ENCODE data around the gene N4BP2L1.

N4BP2L1 gene

DNA sequence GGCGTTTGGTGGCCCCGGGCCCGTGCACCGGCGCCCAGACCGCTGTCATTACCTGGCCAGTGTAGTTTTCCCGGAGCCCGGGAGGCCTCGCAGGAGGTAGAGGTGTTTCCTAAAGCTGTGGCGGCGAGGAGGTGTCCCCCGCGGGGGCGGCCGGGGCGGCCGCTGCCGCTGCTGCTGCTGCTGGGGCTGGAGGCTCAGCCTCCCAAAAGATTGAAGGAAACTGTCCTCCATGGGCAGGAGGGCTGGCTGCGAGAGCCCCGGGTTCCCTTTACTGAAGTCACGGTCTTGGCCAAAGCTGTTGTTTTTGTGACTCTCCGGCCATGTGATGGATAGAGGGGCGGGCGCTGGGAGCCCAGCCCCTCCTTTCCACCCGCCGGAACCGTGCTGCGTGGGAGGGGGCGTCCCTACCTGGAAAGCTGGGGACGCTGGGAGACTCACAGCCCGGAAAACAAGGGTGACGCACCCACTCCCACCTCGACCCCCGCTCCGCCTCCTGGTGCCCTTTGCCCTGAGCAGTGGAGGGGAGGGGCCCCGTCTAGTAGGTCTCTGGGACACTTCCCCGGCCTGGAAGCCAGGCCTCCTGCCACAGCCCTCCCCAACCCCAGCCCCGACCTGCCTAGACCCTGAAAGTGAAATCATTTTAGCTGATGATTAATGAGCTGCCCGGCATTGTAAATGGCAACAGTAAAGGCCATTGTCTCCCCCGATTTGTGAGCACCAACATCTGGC lies at the start of gene N4BP2L1:
N4BP2L1 (minus strand) TSS at position 279 of the 729 bp plus-strand sequence; CDS start at position 231, 48 bp downstream.
- peak; percentile 86 for DNase-seq

DNA sequence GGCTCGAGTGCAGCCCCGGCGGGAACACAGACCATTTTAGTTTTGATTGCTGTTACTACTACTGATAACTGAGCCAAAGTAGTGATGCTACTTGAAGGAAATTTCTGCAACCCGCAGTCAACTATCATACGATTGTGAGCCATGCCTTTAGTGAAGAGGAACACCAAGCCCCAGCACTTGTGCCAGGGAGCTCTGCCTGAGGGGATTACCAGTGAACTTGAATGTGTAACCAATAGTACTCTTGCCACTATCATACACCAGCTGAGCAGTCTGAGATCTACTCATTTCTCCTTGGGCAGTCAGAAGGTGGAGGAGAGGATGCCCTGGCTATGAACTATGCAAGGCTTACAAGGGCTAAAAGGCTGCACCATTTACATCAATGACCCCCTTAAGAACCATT lies 49.0 kb upstream of the N4BP2L1 start:
- no peak for DNase-seq

DNA sequence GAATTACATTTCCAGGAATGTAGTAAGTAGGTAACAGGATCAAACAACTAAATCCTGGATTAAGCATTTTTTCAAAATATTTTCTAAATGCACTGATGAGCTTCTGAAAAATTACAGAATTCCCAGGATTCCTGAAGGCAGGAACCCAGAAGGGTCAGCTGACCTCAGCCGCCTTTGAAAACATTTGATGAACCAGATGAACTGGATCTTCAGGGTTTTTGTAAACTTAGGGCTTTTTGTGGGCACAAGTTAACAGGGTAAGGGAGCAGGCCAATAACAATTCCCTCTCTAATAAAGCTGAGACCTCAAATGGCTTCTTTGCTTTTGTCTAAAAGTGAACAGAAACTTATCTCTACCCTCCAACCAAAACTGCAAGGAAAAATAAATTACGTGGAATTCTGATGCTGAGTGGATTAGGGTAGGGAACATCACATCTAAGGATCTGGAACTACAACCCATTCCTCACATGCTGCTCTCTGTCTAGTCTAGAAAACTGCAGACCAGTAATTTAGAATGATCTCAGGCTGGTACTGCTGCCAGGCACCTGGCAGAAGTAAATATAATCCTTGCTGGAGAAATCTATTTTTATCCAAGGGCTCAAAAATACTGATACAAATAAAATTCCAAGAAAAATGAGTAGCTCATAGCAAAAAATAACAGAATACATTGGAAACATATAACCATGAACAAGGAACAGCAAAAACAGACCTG lies 48.2 kb upstream of the N4BP2L1 start:
- DNase-seq = no peak

DNA sequence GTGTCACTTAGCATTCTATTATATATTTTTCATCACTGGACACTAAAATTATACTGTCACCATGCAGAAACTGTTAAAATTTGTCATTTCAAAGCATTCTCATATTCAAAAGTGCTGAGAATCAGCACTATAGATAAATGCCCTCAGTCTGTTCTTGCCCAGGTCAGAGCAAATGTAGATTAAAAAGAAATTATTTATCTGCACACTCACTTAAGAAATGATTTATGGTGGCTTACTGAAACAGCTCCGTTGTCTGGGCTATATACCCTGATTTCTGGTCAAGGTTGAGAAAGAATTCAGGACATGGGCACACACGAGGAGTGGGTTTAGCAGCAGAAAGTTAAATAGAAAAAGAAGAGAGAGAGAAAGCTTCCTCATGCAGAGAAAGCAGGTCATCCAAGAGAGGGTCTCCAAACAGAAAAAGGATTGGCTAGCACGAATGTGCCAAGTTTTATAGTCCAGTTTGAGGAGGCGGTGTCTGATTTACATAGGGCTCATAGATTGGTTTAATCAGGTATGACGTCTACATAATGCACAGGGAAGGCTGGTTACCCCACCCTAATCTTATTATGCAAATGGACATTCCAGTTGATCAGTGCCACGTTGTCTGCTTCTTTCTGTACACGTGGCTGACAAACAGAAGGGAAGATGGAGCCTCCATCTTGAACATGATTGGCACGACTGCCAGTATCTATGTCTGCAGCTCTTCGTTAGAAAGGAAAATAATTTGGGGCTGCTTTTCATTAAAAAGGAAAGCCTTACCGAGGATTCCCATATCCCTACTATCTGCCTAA lies 47.3 kb upstream of the N4BP2L1 start:
- DNase-seq = no peak

DNA sequence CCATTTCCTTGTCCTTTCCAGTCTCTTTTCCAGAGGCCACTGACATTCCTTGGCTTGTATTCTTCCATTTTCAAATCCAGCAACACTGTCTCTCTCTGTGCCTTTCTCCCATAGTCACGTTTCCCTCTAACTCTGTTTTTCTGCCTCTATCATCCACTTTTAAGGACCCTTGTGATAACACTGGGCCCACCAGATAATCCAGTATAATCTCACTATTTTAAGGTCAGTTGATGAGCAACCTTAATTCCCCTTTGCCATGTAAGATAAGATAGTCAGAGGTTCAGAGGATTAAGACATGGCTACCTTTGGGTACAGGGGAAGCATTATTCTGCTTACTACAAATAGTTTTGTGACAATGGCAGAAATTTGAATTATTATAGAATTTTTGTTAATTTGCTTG lies 45.7 kb upstream of the N4BP2L1 start:
- no peak for DNase-seq

DNA sequence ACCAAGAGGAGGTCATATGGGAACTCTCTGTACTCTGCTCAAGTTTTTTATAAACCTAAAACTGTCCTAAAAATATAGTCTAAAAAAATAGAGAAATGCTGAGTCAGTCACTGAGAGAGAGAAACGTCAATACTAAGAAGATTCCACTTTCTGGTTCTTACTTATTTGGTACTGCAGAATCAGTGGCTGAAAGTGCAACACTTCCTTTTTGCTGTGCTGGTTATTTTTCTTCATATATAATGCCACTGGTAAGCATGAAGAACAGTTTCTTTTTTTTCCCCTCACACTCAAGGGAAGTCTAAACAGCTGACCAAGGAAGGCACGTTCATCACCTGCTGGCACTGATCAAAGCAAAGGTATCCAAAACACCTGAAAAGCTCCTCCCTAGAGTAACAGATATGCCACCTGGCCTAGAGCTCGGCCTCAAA lies 44.3 kb upstream of the N4BP2L1 start:
- no peak for DNase-seq

DNA sequence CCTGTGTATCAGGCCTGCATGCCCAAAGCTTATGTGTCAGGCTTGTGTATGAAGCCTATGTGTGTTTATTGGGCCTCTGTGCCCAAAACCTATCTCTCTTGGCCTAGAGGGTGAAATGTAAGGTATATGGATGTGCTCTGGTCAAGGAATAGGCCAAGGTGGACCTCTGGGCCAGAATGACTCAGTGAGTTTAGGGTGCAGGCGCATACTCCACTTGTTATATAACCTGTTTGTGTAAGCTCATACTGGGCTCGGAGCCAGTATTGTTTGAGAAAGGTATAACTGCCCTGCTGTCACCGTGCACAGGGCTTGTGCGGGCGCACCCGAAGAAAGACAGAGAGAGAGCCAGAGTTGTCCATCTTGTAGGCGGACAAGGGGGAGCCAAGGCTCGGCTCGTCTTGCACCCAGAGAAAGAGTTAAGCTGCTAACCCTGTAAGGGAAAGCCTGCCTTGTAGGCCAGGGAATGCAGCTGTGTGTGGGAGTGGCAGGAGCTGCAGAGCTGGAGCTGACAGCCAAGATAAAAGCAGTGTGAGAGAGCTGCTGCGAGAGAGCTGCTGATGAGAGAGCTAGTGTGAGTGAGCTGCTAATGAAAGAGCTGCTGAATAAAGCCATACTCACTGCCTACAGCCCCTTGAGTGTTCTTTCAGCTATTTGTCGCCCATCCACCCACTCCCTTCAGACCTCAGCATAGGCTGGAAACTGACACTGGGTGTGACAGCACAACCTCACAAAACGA lies 43.4 kb upstream of the N4BP2L1 start:
- DNase-seq = no peak

DNA sequence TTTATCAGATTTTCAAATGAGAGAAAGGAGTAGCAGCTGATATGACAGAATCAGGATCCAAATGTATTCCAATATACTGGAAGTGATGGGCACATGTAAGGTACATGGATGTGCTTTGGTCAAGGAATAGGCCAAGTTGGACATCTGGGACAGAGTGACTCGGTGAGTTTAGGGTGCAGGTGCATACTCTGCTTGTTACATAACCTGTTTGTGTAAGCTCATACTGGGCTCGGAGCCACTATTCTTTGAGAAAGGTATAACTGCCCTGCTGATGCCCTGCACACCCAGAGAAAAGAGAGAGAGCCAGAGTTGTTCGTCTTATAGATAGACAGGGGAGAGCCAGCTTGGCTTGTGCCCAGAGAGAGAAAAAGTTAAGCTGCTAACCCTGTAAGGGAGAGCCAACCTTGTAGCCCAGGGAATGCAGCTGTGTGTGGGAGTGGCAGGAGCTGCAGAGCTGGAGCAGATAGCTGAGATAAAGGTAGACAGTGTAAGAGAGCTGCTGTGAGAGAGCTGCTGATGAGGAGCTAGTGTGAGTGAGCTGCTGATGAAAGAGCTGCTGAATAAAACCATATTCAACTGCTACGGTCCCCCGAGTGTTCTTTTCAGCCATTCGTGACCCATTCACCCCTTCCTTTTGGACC lies 40.7 kb upstream of the N4BP2L1 start:
- DNase-seq = no peak

DNA sequence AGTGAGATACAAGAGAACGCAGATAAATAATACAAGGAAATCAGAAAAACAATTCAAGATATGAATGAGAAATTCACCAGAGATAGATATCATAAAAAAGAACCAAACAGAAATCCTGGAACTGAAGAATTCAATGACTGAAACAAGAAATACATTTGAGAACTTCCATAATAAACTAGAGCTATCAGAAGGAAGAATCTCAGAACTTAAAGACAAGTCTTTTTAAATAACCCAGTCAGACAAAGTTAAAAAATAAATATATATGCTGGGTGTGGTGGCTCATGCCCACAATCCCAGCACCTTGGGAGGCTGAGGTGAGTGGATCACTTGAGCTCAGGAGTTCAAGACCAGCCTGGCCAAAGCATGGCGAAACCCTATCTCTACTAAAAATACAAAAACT lies 28.7 kb upstream of the N4BP2L1 start:
- no peak for DNase-seq

DNA sequence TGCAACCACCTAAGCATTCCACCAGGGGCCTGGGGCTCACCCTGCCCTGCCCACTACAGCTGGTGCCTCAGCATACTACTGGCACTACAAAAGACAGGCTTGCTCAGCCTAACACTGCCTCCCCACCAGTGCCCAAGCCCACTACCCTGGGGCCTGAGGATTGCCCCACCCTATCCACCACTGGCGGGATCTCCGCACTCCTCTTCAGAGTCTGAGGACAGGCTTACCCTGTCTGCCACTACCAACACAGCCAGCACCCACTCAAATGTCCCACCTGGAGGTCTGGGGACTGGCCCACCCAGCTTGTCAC lies 27.6 kb upstream of the N4BP2L1 start:
- no peak for DNase-seq

DNA sequence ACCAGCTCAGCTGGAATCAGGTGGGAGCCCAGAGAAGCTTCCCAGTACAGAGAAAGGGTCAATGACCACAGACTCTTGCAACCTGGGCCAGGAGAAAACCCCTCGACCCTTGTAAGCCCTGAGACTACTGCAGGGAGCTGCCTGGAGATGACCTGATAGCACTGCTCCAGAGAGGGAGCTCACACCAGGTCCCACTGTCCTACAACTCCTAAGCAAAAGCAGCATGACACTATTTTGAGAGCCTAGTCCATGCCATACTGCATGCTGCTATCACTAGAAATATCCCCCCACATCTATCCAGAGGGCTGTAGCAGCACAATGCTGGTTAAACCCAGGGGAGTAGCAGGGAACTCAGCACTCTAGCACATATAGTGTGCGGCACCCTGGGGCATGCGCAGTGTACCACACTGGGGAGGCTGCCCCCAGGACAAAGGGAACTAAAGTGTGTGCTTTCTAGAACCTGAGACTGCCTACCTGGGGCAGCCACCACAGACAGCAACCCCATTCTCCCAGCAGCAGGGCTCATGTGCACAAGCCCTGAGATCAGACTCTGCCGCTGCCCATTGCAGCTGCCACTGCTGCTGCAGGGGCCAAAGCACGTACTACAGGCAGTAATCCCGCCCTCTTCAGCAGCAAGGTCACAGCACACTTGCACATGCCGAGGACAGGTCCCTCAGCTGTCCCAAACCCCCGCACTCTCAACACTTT lies 27.1 kb upstream of the N4BP2L1 start:
- DNase-seq = no peak

DNA sequence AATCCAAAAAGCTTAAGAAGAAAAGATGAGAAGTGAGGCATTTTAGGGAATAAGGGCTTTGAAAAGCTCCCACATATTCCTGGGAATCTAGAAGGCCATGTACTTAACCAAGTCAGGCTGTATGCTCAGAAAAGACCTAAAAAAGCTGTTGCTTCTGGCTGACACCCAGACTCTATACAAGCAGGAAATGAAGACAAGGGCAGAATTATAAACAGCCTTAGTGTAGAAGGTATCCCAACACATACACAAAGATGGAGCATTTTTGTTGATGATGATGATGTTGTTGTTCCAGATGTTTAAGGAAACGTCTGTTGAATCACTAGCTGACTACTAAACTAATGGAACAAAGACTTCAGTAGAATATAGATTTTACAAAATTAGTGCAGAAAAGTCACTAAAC lies 26.1 kb upstream of the N4BP2L1 start:
- no peak for DNase-seq

DNA sequence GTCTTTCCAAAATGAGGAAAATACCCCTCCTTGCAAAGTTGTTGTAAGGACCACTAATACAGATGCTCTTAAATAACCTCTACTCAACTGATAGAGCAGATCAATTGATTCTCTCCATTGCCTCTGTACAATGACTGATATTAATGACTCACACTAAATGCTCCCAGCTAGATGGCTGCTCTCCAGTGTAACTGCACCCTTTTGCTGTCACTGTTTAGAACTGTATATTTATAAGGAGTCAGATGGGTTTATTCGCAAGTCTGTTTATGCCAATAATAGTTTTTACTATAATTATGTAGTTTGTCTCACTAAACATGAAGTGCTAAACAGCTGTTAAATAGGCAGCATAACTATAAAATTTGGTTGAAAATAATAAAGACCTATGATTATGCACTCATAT lies 21.0 kb upstream of the N4BP2L1 start:
- no peak for DNase-seq

DNA sequence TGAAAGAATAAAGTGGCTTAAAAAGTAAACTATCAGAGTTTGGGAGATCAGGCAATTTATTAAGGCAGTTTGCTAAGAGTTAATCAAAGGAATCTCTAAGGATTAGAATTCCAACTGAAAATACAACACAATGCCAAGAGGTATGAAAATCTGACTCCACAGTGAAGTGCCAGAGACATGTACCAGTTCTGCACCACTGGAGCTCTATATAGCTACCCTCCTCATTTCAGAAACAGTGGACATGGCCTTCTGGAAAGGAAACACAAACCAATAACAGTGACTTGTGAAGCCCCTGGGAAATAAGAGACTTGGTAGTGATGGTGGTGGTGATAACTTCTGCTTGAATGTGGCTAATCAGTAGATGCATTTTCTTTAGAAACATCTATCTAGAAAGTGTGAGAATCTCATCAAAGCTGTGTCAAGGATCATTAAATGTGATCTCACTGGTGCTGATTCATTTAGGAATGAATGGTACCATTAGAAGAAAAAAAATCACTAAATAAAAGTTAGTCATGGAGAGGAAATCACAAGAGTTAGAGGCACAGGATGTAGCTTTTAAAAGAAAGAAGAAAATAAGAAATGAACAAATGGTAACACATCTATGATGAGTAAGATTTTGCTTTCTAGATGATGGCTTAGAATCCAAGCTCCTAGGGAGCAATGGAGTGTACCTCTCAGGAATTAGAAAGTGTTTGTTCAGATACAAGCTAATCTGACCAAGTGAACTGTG lies 20.1 kb upstream of the N4BP2L1 start:
- DNase-seq = no peak

DNA sequence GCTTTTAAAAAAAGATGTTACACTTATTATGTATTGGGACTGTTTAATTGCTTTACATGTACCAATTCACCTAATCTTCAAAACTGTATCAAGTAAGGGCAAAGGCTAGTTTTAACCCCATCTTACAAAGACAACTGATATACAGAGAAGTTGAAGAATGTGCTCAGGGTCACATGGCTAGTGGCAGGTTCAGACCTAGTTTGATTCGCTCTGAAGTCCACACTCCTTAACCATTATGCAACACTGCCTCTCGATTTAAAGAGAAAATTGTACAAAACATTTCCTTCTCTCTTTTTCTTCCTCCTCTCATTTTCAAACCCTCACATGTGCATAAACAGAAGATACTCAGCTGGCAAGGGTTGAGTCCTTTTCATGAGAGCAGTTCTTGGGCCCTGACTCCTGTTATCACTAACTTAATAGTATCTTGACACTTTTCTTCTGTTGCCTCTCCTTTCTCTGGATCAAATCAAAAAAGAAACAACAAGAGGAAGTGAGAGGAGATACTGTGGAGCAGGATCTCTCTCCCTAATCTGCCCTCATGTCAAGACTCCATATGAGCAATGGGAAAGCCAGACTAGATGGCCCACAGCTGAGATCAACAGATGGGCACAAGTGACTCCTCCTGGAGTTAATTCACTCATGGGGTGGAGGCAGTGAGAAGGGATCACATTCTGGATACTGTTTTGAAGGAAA lies 19.0 kb upstream of the N4BP2L1 start:
- DNase-seq = no peak

DNA sequence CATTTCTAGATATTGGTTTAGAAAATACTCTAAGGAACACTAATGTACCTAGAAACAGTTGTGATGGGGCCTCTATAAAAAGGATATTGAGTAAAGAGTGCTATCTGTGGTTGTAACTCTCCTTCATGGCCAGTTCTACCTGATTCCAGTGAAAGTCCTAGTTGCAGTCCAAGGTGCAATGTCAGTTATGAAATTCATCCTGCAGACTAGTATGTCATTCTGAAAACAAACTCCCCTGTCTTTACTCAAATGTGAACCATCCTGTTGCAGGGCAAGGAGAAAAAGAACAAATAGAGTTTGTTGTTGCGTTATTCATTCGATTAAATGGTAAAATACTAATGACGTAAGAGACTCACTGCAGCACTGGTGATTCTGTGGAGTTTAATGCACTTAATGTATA lies 18.3 kb upstream of the N4BP2L1 start:
- no peak for DNase-seq

DNA sequence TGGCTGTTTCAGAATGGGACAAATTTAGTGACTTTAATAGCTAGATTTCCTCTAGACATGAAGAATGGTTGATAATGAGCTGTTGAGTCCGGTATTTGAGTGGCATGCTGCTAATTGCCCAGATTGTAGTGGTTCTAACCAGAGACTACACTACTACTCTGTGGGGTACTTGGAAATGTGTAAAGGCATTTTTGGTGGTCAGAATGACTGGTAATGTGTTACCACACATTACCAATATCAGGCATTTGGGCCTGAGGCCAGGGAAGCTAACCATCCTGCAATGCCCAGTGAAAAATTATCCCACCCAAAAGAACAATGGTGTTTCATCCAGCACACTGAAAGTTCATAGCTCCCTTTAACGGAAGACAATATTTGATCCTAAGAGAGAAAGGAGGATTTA lies 17.5 kb upstream of the N4BP2L1 start:
- no peak for DNase-seq

DNA sequence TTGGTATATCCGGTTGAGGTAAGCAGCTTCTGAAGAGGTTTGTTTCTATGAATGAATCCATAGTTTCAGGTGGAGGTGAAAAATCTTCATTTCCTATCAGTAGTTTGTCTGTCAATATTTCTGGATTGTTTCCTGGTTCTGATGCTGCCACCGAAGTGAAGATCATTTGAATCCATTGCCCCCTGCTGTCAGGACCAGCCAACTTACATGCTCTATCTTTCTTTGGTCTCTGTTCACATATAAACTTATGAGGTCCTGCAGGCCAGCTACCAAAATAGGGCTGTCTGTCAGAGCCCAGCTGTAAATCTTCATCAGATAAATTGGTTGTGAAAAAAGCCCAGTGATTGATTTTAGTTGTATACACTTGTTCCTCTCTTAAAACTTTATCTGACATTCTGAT lies 15.2 kb upstream of the N4BP2L1 start:
- DNase-seq = peak; percentile 19

DNA sequence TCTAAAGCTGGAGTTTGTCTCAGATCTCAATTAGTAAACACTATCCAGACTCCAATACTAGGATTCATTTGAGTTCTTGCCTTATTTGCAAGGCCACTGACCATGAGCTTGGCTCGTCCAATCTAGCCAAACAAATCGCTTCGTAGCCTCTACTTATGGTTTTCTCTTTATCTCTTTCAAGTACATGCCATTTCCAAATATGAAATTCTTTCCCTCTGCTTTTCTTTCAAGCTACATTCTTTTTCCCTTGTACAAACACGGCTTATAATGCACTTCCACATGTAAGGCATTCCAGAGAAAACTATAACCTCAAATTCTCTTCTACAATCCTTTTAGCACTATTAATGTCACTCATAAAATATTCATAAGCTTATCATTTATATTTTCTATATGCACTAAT lies 10.9 kb upstream of the N4BP2L1 start:
- DNase-seq = no peak

DNA sequence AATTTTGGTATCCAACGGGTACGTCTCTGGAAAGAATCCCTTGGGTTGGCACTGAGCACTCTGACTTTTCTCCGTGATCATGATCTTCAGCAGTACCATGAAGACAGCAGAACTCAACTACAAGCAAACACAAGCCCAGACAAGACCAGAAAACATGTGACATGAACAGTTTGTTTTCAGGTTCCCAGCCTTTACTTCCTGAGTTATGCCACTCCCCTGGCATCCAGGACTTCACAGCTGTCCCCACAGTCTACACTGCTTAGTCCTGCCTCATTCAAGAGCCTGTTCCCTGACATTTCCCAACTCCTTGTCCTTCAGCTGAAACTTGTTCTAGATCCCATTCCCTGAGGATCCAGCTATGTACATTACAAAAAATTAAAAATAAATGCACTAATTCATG lies 4.9 kb upstream of the N4BP2L1 start:
- DNase-seq = no peak

DNA sequence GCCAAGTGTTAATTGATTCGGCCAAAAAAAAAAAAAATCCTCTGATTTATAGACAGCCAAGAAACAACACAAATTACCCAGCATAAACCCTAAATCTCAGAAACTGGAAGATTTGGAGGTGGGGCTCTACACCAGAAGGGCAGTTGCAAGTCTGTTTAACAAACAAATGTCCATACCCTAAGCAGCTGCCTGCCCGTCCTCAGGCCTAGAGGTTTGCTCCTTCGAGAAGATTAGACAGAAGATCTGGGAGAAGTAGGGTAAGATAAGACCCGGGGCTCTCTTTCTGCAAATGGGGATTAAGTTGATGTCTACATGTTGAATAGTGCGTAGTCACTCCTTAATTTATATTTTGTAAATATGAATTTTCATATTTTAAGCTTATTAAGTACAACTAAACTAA lies 3.4 kb upstream of the N4BP2L1 start:
- DNase-seq = no peak
